DOHH2 (cell line): ENCODE measurements around the gene C1orf159.

Source experiments
- CTCF ChIP-seq: fragments of 200-600 bp; sonication (generic); IDR thresholded peaks from one replicate; pipeline ENCODE4 v1.5.1; 2014; ENCODE audit warnings: antibody characterized with exemption, mild to moderate bottlenecking, low read depth, low read length; ENCODE audit not compliant: poor library complexity, severe bottlenecking
- EZH2phosphoT487 ChIP-seq: fragments of 200-600 bp; sonication (generic); IDR thresholded peaks from 2 replicates; pipeline ENCODE4 v1.6.1; 2017; ENCODE audit warnings: borderline replicate concordance, mild to moderate bottlenecking, antibody characterized with exemption, low read length, moderate library complexity, mixed read lengths

DNA sequence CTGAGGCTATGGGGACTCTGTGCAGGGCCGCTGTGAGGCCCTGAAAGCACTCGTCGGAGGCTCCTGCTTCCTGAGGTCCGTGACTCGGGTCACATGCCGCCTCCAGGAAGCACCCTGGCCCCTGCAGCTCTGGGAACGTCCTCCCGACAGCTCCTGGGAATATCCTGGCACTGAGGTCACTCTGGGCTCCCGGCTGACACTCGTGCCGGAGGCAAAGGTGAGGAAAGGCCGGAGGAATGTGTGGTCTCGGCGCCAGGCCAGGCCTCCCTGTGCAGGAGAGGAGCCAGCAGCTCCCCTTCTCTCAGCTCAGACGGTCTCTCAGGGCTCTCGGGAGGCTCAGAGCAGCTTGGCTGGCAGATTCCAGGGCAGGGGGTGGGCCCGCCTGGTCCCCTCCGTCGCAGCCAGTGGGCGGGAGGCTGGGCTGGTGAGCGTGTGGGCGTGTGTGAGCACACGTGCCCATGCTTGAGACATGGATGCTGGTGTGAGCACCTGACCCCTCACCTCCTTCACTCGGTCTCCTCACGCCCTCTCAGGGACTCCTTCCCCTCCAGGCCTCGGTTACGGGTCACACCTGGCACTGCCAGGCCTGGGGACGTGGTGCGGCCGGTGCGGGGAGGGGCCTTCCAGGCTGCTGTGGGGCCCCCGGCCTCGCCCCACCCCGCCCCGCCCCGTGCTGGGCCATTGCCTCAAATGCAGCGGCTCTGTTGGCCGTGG lies 36.3 kb downstream of the C1orf159 start:
- no peak for TF ChIP-seq CTCF
- TF ChIP-seq EZH2phosphoT487, result no peak
